NOMO-1 treated with dmso at 0.1 percent for 144 hours (cell line): ENCODE results near the gene CHTF18.

Experiments
- DNase-seq: peaks from one replicate; lab custom pipeline; 2025; ENCODE audit not compliant: unreplicated experiment; lab: John Stamatoyannopoulos, UW

Gene CHTF18

DNA sequence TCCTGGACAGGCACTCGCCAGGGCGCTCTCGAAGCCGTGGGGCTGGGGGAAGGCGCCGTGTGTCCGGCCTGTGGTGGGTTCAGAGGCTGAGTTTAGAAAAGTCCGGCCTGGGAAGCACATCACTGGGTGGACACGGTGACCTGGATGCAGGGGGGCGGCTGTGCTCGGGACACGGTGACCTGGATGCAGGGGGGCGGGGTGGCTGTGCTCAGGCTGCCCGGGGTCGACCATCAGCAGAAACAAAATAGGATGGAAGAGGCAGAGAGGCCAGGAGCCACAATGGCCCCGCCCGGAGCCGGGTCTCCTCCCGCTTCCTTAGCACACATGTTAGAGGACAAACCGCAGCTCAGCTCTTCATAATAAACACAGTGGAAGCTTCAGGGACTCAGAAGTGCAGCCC, 55.4 kb downstream of the CHTF18 start:
- DNase-seq, result no peak

GRCh38 chr16:844638-845350, 56.4 kb downstream of the CHTF18 start:
- DNase-seq, result no peak

DNA sequence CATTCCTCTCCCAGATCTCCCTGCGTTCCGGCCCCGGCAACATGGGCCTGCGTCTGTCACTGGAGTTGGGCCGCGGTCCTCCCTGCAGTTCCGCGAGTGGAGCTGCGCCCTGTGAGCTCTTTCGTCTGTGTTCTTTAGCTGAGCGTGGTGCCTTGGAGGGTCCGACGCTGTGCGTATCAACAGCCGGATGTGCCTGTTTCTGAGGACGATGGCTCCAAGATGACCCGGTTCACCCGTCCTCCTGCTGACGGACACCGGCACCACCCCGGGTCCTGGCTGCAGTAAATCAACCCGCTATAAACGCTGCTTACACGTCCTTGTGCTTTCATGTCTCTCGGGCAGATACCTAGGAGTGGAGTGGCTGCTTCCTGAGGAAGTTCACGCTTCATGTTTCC, 56.9 kb downstream of the CHTF18 start:
- no peak for DNase-seq

GRCh38 chr16:847151-847550, 58.7 kb downstream of the CHTF18 start:
- no peak for DNase-seq
